Gastrocnemius medialis (tissue), 4 donors: ENCODE measurements around the gene QSOX2.

ENCODE experiments used
- POLR2A ChIP-seq, 2 donors: fragments of 450-650 bp; IDR thresholded peaks; one replicate each; pipeline ENCODE4 v1.6.1; 2017; ENCODE audit warnings: antibody characterized with exemption in 2 of 2, mild to moderate bottlenecking in 2 of 2, moderate library complexity in 2 of 2
- TF ChIP-seq, protein P1 (sequence below), 5 experiments: fragments of 450-650 bp in 3 of 5; fragments of 200-600 bp in 2 of 5; sonication (generic) in 2 of 5; IDR thresholded peaks in 4 of 5; conservative IDR thresholded peaks in 1 of 5; 1 replicate in 4 of 5; 2 replicates in 1 of 5; pipeline ENCODE4 v1.5.1; 2016 to 2019; ENCODE audit warnings: antibody characterized with exemption in 5 of 5, mild to moderate bottlenecking in 3 of 5, moderate library complexity in 3 of 5

- TF ChIP-seq, protein P1, sequence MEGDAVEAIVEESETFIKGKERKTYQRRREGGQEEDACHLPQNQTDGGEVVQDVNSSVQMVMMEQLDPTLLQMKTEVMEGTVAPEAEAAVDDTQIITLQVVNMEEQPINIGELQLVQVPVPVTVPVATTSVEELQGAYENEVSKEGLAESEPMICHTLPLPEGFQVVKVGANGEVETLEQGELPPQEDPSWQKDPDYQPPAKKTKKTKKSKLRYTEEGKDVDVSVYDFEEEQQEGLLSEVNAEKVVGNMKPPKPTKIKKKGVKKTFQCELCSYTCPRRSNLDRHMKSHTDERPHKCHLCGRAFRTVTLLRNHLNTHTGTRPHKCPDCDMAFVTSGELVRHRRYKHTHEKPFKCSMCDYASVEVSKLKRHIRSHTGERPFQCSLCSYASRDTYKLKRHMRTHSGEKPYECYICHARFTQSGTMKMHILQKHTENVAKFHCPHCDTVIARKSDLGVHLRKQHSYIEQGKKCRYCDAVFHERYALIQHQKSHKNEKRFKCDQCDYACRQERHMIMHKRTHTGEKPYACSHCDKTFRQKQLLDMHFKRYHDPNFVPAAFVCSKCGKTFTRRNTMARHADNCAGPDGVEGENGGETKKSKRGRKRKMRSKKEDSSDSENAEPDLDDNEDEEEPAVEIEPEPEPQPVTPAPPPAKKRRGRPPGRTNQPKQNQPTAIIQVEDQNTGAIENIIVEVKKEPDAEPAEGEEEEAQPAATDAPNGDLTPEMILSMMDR (IDR thresholded peaks at IDR 0.05 in 4 of 5, conservative IDR thresholded peaks at IDR 0.05 in 1 of 5) = no peak
- no peak for TF ChIP-seq POLR2A (IDR thresholded peaks at IDR 0.05)
These were observed 29.4 kb upstream of the QSOX2 start for GRCh38 chr9:136274786-136275654.
